Measurements from ENCODE around the gene EDRF1.

EDRF1 gene

DNA sequence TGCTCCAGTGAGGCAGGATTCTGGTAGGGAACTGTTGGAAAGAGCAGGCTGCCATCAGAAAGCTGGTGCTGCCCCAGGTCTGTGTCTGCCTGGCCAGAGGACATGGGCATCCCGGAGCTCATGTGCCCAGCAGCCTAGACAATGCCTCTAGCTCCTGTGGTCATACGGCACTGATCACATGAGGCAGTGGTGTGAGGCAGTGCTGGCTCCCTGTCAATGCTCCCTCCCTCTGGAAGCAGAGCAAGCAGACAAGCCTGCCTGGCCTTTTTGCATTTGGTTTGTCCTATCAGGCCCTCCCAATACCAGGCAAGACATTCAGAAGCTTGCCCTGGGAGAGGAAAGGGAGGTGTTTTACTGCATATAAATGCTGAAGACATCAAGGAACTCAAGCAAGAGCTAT lies 75.6 kb downstream of the EDRF1 start:
- no peak for DNase-seq (ENCODE audit: low read depth)

DNA sequence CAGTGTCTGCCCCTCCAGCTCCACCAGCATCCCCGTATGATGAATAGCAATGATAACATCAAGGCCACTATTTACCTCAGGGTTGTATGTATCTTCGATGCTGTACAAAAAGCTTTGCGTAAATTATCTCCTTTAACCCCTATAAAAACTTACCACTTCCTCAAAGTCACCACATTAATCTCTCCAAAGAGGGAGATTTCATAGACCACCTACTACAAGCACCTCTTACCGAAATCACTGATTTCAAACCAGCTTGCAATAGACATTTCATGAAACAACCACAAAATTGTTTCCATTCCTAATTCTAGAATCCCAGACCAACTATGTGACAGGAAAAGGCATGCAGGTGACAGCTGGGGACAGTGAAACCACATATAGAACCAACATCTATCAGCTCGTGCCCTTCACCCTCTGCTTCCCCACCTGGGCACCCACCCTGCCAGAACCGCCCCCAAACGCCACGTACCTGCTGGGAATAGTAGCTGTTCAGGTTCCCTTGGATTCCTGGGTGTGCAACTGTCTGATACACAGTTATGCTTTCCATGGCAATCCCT lies 76.2 kb downstream of the EDRF1 start:
- no peak for DNase-seq (ENCODE audit: low read depth)

DNA sequence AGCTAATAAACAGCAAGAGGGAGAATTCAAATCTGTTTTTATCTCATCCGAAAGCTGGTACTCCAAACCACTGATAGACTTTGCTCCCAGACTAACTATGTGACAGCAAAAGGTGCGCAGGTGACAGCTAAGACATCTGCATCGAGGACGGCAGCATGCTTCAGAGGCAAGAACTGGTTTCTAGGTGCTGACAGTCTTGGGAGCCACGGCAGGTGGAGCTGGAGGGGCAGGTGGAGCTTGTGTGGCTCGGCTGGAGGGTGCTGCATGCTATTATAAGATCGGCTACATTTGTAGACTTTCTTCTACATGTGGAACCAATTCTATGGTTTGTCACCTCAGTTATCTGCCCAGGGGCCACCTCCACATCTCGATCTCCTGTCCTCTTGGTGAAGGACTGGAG lies 77.9 kb downstream of the EDRF1 start:
- DNase-seq (ENCODE audit: low read depth) = no peak

DNA sequence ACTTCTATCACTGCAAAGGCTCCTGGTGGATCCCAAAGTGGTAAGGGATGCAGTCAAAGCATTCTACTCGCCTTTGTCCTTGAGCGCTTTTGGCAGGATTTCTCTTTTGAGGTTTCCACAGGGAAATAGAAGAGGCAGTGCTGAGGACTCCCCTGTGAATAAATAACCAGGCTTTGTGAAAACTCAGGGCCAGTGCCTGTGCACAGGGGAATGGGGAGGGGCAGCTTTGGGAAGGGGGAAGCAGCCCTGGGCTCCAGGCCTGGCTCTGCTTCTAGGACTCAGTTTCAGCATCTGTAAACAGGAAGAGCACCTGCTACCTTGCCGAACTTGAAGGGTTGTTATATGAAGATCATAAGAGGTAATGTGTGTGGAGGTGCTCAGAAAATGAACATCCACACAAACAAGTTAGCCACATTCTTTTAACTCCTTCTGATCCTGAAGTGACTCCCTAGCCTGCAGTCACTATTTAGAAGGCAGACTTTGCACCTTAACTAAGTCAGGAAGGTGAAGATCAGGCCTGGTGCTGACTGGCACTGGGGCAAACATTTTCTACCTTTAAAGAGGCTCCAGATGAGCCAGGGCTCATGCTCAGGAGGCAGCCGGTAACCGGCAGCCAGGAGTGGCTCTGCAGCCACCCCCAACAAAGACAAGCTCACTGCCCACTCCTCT lies 78.6 kb downstream of the EDRF1 start:
- no peak for DNase-seq (ENCODE audit: low read depth)

DNA sequence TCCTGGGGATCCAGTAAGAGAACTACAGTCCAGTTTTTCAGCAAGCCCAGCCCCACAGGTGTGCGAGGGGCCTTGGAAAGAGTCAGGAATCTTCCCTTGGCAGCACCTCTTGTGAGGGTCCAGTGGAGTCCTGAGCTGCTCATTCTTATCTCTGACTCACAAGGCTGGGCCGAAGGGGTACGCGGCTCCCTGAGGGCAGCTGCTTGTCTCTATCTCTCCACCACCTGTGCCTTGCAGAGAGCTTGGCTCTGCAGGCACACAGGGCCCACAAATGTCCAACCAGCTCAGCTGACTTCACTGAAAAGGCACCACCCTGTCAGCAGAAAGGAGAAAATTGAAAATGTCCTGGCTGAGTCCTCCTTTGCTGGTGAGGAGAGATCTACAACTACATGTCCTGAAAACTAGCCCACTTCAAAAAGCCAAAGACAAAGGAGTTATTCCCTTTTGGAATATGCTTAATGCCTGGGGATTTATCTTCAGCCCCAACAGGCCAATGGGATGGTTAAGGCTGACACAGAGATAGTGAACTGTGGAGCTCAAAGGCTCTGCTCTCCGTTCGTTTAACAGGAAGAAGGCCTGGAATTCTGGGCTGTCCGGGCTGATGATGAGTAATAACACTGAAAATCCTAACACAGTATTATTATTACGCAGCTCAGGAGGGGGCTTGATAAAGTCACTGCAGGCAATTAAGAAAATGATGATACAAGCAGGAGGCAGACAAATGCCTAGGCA lies 80.1 kb downstream of the EDRF1 start:
- DNase-seq (ENCODE audit: low read depth) = no peak

DNA sequence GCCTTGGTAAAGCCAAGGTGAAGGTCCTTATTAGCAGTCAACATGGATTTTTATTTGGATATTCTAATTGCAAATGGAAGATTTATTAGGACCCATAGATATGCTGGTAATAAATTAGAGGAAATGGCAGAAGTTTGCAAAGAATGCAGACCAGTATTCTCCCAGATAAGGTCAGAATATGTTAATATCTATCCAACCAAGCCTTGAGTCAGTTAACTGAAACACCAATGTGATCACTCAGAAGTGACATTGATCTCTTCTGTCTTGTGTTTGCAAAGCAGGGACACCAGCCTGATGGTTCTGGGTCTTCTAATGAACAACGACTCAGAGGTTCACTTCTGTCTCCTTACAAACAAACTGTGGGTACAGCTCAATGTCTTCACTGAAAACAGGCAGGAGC lies 82.1 kb downstream of the EDRF1 start:
- DNase-seq (ENCODE audit: low read depth) = no peak

DNA sequence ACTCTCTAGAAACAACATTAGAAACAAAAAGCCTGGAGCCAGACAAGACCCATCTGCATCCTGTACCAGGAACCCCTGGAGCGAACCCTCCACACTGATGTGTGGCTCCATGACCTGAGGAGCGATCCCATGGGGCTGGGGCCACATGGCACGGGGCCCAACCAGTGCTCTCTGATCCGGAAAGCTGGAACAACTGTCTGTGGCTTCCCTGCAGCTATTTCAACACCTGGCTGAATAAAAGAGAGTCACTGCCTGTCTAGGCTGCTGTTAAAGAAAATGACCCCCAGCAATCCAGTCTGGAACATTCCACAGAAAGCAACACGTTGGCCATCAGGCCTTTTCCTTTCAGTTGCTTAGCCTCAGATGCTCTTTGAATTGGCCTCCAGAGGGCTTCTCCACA lies 82.6 kb downstream of the EDRF1 start:
- no peak for DNase-seq (ENCODE audit: low read depth)

DNA sequence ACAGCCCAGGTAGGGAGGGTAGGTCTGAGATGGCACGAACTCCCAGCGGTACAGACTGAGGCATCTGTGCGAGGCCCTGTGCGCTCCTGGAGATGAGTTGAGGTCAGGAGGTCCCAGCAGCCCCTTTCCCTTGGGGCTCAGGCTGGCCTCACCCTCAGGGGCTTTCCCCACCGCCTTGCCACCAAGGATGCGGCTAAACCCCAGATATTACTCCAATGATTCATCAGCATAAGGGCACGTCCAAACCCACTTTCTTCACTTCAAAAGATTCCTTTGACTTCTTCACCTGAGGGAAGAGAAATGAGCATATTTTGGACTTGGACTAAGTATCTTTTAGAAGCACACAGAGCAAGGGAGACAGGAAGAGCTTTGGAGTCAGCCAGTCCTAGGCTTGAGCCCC lies 83.2 kb downstream of the EDRF1 start:
- DNase-seq (ENCODE audit: low read depth) = no peak

DNA sequence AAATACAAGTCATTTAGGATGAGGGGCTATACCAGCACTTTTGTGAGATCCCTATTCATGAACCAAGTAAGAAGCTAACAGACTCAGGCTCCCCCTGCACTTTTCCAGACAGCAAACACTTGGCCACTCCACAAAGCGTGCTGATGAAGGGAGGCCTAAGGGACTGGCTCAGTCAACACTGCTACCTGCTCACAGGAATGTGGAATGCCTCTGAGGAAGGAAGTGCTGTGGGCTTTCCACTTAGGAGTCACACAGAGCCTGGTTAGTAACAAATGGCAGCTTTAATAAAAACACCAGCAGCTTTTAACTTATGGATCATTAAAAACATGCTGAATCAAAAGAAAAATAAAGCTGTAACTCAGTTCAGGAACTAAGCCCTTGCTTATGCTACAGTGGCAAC lies 88.5 kb downstream of the EDRF1 start:
- no peak for DNase-seq (ENCODE audit: low read depth)

DNA sequence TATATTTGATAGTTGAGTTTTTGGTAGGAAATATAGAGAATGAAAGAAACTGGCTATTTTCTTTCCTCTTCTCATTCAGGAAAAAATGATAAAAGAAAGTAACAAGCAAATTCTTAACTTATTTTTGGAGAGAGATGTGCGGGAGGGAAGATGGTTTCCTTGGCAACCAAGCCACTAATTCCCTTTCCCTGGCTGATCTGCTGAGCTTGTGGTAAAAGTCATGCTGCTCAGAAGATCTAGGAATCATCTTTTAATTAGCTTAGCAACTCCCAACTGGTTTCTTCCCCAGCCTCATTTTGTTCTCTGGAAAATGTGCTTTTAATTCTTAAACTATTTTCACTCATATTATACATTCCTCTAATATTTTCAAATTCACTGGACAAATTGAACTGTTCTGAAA lies 91.7 kb downstream of the EDRF1 start:
- no peak for DNase-seq (ENCODE audit: low read depth)

DNA sequence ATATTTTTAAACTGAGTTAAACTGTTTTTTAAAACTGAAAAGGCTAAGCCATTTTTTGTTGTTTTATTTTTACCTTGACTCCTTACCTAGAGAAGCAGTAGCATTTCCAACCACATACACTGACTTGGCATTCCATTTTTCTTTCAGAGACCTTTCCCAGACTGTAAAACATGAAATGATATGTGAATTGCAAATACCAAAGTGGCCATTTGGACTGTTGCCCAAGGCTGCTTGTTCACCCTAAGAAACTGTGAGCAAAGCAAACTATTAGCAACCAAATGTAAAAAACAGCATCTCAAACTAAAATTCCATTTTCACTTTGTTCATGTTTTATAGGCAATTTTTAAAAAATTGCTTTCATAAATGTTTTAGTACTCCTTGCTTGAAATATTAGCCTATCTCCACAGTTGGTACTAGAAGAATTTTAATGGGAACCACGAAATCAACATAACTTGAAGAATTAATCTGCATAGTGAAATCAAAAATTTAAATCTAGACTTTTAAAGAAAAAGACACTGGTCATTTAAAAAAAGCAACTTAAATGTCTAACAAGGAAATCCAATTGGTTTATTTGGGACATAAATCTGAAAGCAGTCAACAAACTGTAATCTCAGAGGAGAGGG lies 92.7 kb downstream of the EDRF1 start:
- no peak for DNase-seq (ENCODE audit: low read depth)
